GM19455 (cell line): Measurements from ENCODE around the gene MANBA.
"Not testable (repeated sequence)": the region's sequence is repeated elsewhere in the genome, so short reads cannot be mapped to it uniquely, and the experiment has no call there.

ENCODE experiments used
- ATAC-seq: cut with Tn5 transposase; IDR thresholded peaks from one replicate; pipeline ENCODE4 v1.9.1; 2021; ENCODE audit not compliant: unreplicated experiment

The MANBA gene

GRCh38 chr4:102725229-102725628, 35.5 kb downstream of the MANBA start:
- no peak for ATAC-seq

DNA sequence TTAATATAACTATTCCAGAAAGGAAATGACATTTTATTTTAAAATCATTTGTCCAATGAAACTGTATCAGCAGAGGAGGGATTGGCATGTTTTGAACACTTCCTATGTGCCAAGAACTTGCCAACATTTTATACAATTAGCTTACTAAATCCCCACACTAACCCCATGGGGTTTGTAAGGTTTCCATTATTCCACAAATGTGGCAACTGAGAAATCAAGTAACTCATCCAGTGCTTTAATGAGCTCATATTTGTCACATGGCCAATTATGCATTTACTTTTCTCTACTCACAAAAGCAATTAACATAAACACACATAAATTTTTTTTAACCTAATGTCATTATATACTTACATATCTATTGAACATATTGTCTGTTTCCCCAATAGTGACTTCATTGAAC, 37.3 kb downstream of the MANBA start:
- no peak for ATAC-seq

- ATAC-seq, result no peak
These were observed 38.0 kb downstream of the MANBA start for GRCh38 chr4:102722740-102723139.

DNA sequence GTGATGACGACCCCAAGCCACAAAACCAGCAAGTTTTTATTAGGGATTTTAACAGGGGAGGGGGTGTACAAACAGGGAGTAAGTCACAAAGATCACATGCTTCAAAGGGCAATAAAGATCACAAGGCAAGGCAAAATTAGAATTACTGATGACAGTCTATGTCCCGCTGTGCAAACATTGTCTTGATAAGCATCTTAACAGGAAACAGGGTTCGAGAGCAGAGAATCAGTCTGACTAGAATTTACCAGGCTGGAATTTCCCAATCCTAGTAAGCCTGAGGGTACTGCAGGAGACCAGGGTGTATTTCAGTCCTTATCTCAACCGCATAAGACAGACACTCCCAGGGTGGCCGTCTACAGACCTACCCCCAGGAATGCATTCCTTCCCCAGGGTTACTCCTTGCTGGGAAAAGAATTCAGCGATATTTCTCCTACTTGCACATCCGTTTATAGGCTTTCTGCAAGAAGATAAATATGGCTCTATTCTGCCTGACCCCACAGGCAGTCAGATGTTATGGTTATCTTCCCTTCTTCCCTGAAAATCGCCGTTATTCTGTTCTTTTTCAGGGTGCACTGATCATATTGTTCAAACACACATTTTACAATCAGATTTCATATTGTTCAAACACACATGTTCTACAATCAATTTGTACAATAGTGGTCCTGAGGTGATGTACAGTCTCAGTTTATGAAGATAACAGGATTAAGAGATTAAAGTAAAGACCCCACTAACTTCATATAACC, 41.8 kb downstream of the MANBA start:
- not testable (repeated sequence) for ATAC-seq

DNA sequence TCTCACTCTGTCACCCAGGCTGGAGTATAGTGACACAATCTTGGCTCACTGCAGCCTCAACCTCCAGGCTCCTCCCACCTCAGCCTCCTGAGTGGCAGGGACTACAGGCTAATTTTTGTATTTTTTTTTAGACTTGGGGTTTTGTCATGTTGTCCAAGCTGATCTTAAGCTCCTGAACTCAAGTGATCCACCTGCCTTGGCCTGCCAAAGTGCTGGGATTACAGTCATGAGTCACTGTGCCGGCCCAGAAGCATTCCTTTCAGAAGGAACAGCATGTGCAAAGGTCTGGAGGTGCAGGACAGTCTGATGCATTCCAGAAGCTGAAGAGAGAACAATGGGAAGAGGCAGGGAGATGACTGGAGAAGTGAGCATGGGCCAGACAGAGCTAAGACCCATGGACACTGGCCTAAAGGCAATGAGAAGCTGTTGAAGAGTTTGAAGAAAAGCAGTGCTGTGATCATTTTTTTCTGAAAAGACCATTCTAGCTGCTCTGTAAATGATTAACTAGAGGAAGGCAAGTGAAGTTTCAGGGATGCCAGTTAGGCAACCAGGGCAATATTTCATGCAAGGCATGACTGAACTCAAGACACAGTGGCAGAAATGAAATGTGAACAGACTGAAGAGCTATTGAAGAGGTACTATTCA, 43.2 kb downstream of the MANBA start:
- ATAC-seq, result no peak

DNA sequence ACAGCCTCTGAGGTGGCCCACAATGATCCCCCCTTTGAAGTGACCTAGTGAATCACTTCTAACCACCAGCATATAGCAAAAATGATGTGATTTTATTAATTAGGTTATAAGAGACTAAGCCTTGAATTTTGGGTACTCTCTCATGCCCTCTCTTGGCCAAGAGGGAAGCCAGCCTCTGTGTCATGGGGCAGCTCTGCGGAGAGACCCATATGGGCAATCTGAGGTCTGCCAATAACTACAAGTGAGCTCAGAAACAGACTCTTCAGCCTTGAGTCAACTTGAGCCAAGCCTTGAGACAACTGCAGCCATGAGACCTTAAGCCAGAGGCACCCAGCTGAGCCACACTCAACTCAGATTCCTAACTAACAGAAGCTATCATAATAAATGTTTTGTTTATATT, 45.7 kb downstream of the MANBA start:
- no peak for ATAC-seq

- ATAC-seq, result not testable (repeated sequence)
These were observed 47.0 kb downstream of the MANBA start for GRCh38 chr4:102713774-102714173.

DNA sequence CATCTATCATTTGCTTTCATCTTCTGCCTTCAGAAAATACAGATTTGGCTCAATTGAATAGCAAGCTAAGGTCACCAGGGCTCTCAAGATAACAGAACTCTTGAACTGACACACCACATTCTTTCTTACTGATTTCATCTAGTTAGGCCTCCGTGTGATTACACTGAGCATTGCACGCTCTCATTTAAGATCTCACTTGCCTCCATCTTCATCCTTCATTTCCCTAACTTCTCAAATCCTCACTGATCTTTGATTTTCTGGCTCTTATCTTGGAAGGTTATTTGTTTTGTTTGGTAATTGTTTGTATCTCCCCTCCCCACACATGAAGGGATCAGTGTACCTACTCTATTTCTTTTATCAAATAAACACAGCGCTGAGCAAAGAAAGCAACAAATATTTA, 47.7 kb downstream of the MANBA start:
- no peak for ATAC-seq

- ATAC-seq, result no peak
These were observed 49.8 kb downstream of the MANBA start for GRCh38 chr4:102710986-102711385.

GRCh38 chr4:102709060-102709459, 51.7 kb downstream of the MANBA start:
- not testable (repeated sequence) for ATAC-seq

DNA sequence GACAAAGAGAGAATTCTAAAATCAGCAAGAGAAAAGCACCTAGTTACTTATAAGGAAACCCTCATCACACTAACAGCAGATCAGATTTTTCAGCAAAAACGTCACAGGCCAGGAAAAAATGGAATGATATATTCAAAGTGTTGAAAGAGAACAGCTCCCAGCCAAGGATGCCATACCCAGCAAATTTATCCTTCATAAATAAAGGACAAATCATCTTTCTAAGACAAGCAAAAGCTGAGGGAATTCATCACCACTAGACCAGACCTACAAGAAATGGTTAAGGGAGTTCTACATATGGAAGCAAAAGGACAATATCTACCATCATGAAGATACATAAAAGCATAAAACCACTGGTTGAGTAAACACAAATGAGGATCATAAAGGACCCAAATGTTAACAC, 53.6 kb downstream of the MANBA start:
- no peak for ATAC-seq

DNA sequence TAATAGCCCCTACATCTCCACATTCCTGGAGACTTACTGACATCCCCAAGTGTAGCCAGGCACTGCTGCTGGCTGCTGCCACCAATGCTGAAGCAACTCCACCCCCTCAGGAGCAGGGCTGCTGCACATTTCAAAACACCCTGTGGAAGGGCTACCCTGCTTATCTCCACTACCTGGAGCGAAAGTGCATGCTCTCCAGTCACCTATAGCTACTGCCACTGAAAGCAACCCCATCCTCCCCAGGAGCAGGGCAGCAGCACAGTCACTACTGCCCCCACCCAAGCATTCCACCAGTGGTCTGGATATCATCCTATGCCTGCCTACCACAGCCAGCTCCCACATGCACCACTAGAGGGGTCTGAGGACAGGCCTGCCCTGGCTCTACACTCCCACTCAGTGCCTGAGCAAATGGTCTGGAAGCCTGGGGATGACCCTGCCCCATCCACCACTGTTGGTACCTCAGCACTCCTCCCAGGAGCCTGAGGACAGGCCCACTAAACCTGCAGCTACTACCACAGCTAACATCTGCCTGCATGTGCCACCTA, 55.3 kb downstream of the MANBA start:
- no peak for ATAC-seq

DNA sequence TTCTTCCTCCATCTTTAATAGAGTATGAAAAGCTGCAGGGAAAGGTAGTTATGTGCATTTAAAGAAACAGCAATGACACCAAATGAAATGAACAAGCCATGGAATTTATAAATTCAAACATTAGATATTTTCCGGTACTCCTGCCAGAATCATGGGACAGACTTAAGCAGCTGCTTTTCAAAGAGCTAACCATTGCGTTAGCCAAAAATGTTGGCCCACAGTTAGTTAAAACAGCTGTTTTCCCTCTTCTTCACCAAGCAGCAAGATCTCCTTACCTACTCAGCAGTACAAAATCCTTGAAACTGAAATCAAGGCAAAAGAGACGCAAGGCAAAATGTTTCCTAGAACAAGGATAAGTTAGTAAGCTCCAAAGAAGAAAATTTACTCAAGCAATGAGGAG, 64.0 kb downstream of the MANBA start:
- ATAC-seq, result no peak

DNA sequence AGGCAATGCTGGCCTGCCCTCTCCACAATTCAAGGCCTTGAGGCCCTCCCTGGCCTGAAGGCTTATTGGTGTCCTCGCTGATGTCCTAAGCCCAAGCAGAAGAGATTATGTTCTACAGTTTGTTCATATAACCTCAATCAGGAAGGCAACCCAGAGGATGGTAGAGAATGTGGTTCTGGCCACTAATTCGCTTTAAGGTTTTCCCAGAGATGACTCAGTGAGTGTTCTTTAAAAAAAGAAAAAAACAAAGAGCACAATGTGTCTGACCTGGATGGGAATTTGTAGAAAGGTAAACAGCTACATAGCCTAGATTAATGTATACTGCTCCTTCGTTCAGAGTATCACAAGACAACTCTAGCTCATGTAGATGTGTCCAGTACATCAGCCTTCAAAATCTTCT, 66.0 kb downstream of the MANBA start:
- no peak for ATAC-seq

- no peak for ATAC-seq
These were observed 66.9 kb downstream of the MANBA start for GRCh38 chr4:102693861-102694260.

- ATAC-seq, result no peak
These were observed 67.4 kb downstream of the MANBA start for GRCh38 chr4:102693262-102693850.

DNA sequence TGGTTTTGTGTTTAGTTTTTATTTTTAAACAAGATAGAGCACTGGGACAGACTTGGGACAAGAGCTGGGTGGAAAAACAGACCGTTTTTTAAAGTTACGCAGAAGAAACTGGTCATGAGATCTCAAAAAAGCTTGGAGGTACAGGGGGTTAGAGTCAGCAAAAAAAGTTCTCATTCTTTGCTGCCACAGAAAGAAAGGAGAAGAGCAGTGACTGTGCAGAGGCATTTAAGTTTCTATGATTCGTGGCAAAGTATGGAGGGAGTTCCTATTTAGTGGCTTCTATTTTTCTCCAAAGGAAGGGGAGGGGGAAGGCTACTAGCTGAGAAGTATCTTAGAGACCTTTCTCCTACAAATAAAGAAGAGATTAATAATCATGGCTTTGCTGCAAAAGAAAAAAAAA, 68.3 kb downstream of the MANBA start:
- ATAC-seq, result no peak

DNA sequence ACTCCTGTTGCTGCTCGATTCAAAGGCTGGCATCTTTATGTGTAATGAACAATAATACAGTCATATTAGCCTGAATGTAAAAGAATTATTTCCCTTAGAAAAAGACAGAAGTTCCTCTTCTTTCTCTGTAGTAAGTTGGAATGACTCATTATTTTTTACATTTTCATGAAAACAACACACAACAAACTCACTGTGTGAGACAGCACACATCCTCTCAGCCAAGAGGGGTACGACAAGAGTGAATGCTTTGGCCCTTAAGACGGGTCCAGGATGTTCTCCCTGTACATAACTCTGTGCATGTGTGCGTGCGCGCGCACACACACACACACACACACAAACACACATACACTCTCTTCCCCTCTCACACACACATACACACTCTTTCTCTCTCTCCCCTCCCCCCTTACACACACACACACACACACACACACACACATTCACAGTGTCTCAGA, 72.8 kb downstream of the MANBA start:
- ATAC-seq, result peak; percentile 44

- peak; percentile 96 for ATAC-seq
These were observed 73.3 kb downstream of the MANBA start for GRCh38 chr4:102687373-102687981.

DNA sequence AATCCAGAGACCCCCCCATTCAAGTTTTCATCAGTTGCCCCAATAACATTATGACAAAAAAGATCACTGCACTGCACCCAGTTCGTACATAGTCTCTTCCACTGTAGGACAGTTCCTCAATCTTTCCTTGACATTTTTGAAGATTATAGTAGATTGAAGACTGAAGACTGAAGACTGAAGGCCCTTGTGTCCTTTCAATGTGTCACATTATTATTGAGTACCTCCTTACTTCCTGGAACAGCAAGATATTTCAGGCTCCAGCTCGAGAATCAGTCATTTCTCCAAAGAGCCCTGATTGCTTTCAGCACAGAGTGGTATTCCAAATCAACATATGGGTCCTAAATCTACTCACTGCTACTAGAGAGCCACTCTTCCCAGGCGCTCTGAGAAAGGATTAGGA, 75.0 kb downstream of the MANBA start:
- ATAC-seq, result no peak

DNA sequence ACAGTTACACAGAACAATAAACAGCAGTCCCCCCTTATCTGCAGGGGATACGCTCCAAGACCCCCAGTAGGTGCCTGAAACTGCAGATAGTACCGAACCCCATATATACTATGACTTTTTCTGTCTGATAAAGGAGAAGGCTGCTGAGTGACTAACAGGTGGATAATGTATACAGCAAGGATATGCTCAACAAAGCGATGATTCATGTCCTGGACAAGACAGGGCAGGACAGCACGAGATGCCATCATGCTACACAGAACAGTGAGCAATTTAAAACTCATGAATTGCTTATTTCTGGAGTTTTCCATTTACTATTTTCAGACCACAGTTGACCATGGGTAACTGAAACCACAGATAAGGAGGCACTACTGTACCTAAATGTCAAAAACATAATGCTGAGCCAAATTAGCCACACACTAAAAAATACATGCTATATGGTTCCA, 76.1 kb downstream of the MANBA start:
- no peak for ATAC-seq
